ELR (cell line): ENCODE results near the gene ALG14.
"Not testable (repeated sequence)": the region's sequence is repeated elsewhere in the genome, so short reads cannot be mapped to it uniquely, and the experiment has no call there.

Source experiments
- DNase-seq: peaks from one replicate; pipeline ENCODE4 v3.0.0-alpha.2; 2015; ENCODE audit warnings: low read depth

Gene ALG14

GRCh38 chr1:94954263-94955220 lies 118.2 kb downstream of the ALG14 start:
- DNase-seq, result peak; percentile 12

GRCh38 chr1:94953746-94954145 lies 119.0 kb downstream of the ALG14 start:
- no peak for DNase-seq

DNA sequence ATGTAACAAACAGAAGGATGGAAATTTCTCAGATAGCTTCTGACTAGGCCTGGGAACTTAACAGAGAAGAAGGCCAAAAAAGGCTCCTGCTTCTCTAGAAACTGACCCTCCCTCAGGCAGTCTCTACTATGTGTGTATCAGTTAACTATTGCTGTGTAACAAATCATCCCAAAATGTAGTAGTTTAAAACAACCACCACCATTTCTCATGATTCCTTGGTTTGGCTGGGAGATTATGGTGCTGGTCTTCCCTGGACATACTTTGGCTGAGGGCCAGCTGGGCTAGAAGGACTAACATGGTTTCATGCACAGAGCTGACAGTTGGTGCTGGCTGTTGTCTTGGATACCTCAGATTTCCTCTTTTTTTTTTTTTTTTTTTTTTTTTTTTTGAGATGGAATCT lies 119.6 kb downstream of the ALG14 start:
- DNase-seq, result no peak

GRCh38 chr1:94952539-94952938 lies 120.2 kb downstream of the ALG14 start:
- no peak for DNase-seq

- DNase-seq, result no peak
Observed at GRCh38 chr1:94951509-94952208, 121.1 kb downstream of the ALG14 start.

- DNase-seq, result no peak
Observed at GRCh38 chr1:94951046-94951445, 121.7 kb downstream of the ALG14 start.

GRCh38 chr1:94949681-94950661 lies 122.8 kb downstream of the ALG14 start:
- DNase-seq, result peak; percentile 70

DNA sequence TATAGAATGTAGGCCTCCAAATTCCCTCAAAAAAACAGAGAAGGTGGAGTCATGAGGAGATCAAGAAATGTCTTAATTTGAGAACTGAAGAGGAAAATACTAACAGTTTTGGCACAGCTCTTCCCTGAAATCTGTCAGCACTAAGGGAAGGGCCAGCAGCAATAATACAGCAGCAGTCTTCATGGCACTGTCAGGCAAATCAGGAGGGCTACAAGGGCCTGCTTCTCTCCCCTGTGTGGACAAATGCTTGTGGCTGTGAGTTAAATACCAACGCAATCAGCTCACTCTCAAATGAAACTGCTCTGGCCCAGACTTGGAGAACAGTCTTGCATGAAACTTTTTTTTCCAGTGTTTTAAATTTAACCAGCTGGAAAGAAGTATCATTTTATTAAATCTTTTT lies 125.3 kb downstream of the ALG14 start:
- DNase-seq, result no peak

DNA sequence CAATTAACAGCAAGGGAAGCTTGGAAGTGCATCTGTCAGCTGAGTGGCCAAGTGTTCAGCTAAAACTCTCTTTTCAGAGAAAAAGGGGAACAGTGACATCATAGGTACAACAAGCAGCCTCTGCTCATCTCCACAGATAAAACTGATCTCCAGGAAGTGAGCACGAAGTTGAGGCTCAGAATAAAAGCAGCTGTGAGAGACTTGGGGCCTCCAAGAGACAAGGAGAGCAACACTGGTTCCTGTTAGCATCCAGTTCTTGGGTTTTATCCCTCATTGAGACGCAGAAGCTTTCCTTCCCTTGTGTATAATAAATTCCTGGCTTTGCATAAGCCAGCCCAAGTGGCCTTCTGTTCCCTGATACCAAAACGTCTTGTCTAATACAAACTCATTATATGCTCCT lies 125.9 kb downstream of the ALG14 start:
- DNase-seq, result no peak

- no peak for DNase-seq
Observed at GRCh38 chr1:94942171-94943128, 130.3 kb downstream of the ALG14 start.

GRCh38 chr1:94941480-94941879 lies 131.3 kb downstream of the ALG14 start:
- not testable (repeated sequence) for DNase-seq

DNA sequence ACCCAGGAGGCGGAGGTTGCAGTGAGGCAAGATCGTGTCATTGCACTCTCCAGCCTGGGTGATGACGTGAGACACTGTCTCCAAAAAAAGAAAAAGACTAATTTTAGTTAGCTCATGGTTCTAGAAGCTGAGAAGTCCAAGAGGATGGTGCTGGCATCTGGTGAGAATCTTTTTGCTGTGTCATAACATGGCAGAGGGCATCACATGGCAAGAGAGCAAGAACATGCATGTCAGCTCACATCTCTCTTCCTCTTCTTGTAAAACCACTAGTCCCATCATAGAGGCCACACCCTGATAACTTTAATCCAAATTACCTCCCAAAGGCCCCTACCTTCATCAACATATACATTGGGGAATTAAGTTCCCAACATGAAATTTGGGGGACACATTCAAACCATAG lies 132.0 kb downstream of the ALG14 start:
- DNase-seq, result no peak

DNA sequence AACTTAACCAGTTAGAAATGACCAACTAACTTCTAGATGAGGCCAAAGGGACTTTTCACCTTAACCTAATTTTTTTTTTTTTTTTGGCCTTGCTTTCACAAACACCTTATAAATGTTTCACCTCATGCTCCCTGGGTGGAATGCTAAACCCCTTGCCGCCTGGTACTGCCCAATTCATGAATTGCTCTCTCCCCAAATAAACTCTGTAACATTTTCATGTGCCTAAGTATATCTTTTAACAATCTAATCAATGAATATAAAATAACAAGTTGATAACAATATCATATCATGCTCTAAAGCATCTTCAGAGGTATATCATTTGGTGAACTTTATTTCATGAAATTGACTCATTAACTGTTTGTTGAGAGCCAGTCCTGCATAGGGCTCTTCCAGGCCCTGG lies 134.9 kb downstream of the ALG14 start:
- DNase-seq, result no peak

DNA sequence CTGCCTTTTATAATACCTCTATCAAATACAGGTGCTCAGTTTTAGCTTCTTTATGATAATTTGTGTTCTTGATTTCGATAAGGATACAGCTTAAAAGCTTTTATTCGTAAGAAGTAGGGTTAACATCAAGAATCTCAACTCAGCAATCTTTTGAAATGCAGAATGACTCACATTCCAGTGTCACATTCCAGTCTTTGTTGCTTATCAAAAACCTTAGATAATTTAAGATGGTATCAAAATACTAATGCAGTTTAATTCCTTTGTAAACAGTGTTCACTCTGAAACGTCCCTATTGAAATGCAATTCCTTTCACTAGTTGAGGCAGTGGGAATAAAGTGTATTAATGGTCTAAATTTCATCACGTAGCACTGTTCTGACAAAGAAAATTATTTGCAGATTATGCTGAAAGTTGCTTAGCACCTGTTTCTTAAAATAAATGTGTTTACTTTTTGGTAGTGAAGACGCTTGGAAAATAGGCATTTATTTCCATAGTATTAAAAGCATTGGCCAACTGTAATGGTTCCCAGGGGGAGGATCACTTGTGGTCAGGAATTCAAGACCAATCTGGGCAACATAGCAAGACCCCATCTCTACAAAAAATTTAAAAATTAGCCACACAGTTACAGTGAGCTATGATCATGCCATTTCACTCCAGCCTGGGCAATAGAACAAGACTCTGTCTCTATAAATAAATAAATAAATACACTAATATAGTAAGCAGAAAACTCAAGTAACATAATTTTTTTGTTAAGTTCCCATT lies 135.7 kb downstream of the ALG14 start:
- DNase-seq, result peak; percentile 23

- no peak for DNase-seq
Observed at GRCh38 chr1:94935476-94935875, 137.3 kb downstream of the ALG14 start.

- DNase-seq, result no peak
Observed at GRCh38 chr1:94935034-94935433, 137.7 kb downstream of the ALG14 start.

DNA sequence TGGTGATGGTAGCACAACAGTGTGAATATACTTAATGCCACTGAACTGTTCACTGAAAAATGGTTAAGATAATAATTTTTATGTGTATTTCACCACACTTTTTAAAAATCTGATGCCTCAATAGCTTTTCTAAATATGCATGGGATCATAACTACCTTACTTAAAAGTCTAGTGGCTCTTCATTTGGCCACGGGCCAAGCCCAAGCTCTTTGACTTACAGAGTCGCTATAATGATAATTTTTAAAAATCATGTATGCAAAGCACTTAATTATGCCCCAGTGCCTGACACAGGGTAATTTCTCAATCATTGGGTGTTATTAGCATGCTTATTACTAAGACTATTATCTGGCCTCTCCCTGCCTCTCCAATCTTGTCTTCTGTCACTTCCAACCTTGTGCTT lies 138.2 kb downstream of the ALG14 start:
- DNase-seq, result no peak

DNA sequence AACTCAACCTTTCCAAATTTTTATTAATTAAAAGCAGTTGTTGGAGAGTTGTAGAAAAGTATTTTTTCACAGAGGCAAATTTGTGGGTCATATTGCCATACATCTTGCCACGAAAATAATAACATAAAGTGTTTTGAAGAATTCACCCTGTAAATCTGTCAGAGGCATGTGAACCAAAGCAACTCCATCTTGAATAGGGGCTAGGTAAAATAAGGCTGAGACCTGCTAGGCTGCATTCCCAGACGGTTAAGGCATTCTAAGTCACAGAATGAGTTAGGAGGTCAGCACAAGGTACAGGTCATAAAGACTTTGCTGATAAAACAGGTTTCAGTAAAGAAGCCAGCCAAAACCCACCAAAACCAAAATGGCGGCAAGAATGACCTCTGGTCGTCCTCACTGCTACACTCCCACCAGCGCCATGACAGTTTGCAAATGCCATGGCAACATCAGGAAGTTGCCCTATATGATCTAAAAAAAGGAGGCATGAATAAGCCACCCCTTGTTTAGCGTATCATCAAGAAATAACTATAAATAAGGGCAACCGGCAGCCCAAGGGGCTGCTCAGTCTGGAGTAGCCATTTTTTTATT lies 141.4 kb downstream of the ALG14 start:
- DNase-seq, result no peak

GRCh38 chr1:94929351-94930217 lies 143.2 kb downstream of the ALG14 start:
- DNase-seq, result no peak
